Fibroblast of pulmonary artery (primary cell): ENCODE data around the gene LRMDA.

Experiments used
- DNase-seq: peaks from one replicate; pipeline ENCODE4 v3.0.0-alpha.2; 2010; ENCODE audit warnings: low read depth
- H3K4me3 ChIP-seq: replicated peaks from 2 replicates; pipeline ENCODE4 v1.5.1; 2011; ENCODE audit warnings: low read depth, mild to moderate bottlenecking, control low read depth, low read length, moderate library complexity
- CTCF ChIP-seq: IDR thresholded peaks from 2 replicates; pipeline ENCODE4 v1.5.1; 2011; ENCODE audit warnings: mild to moderate bottlenecking, control low read depth, low read length, inconsistent platforms; ENCODE audit errors: missing control alignments

Gene LRMDA

GRCh38 chr10:75726522-75727483 is 295.4 kb downstream of the LRMDA start:
- no peak for TF ChIP-seq CTCF
- no peak overlapping the region for H3K4me3 ChIP-seq
- DNase-seq, result no peak

- TF ChIP-seq CTCF, result no peak
- no peak for DNase-seq
- no peak overlapping the region for H3K4me3 ChIP-seq
Measured at GRCh38 chr10:75730847-75731246, 299.4 kb downstream of the LRMDA start.

- DNase-seq, result no peak
- no peak for TF ChIP-seq CTCF
- no peak overlapping the region for H3K4me3 ChIP-seq
Measured at GRCh38 chr10:75733135-75733890, 301.9 kb downstream of the LRMDA start.

- no peak for TF ChIP-seq CTCF
- H3K4me3 ChIP-seq, result no peak overlapping the region
- DNase-seq, result no peak
Measured at GRCh38 chr10:75736151-75736640, 304.8 kb downstream of the LRMDA start.

GRCh38 chr10:75736889-75737579 is 305.6 kb downstream of the LRMDA start:
- TF ChIP-seq CTCF, result no peak
- no peak for DNase-seq
- no peak overlapping the region for H3K4me3 ChIP-seq

GRCh38 chr10:75737580-75737949 is 306.1 kb downstream of the LRMDA start:
- DNase-seq, result no peak
- TF ChIP-seq CTCF, result no peak
- H3K4me3 ChIP-seq, result no peak overlapping the region
